HepG2 (cell line): Measurements from ENCODE around the gene GALNT5. TPM values are rescaled to one million over a fixed set of nuclear protein-coding genes. Genes with fewer than 3 reads are reported as not detected.

Source experiments
- ATAC-seq: fragments of 200-7000 bp; cut with Tn5 transposase; 3 replicates; pipeline ENCODE4 v1.9.1; 2020; ENCODE audit warnings: mild to moderate bottlenecking, moderate library complexity
- BruUV-seq: library from RNA; stranded (reverse); fragments of 400-500 nt; replicated peaks from 2 replicates; lab custom pipeline; 2021; lab: Mats Ljungman, UMichigan
- CTCF ChIA-PET: fragments of 300-600 bp; formaldehyde crosslinking; extraction: SDS; loops from one replicate; lab custom pipeline; 2021; ENCODE audit warnings: low total read pairs, inconsistent platforms, low intra/inter-chr PET ratio; lab: Yijun Ruan, JAX
- POLR2A ChIA-PET: fragments of 350-600 bp; sonication (Branson Sonifier 250); formaldehyde crosslinking; loops from one replicate; lab custom pipeline; 2020; ENCODE audit warnings: antibody characterized with exemption, inconsistent platforms; lab: Yijun Ruan, JAX
- DNase-seq: peaks from one replicate; pipeline ENCODE4 v3.0.0-alpha.2; 2015; ENCODE audit warnings: low spot score
- FAIRE-seq: peaks from 3 replicates; lab custom pipeline; 2011; peaks lifted over from hg19 to GRCh38; lab: Jason Lieb, UNC
- H2AFZ ChIP-seq: one replicate; pipeline ENCODE4 v1.6.1; 2011; ENCODE audit warnings: low read length, inconsistent platforms
- H3K27ac ChIP-seq: fragments of 300-600 bp; 3 replicates; pipeline ENCODE4 v1.8.0; 2011; ENCODE audit warnings: mixed run types, mild to moderate bottlenecking, mixed read lengths, low read length, inconsistent platforms; ENCODE audit not compliant: insufficient read depth; ENCODE audit errors: extremely low read length
- H3K27me3 ChIP-seq, 2 experiments: fragments of 200-600 bp in 1 of 2; 2 replicates in 1 of 2; 3 replicates in 1 of 2; pipeline versions ENCODE4 v1.6.0 to v1.8.0; 2011; ENCODE audit warnings: low read length in 2 of 2, mild to moderate bottlenecking in 2 of 2, moderate library complexity in 2 of 2, inconsistent platforms in 1 of 2; ENCODE audit not compliant: insufficient read depth in 2 of 2, control insufficient read depth in 1 of 2
- H3K36me3 ChIP-seq, 2 experiments: fragments of 200-600 bp in 1 of 2; replicated peaks in 1 of 2; 2 replicates in 1 of 2; 3 replicates in 1 of 2; pipeline versions ENCODE4 v1.5.1 to v1.8.0; 2011; ENCODE audit warnings: low read length in 2 of 2, inconsistent platforms in 1 of 2; ENCODE audit not compliant: insufficient read depth in 2 of 2, control insufficient read depth in 1 of 2
- H3K4me1 ChIP-seq: 2 replicates; pipeline ENCODE4 v1.5.1; 2012; ENCODE audit warnings: low read length, inconsistent platforms; ENCODE audit not compliant: insufficient read depth
- H3K4me2 ChIP-seq: 2 replicates; pipeline ENCODE4 v1.6.0; 2011; ENCODE audit warnings: low read depth, low read length, inconsistent platforms
- H3K4me3 ChIP-seq, 3 experiments: fragments of 200-600 bp in 1 of 3; sonication (generic), shearing (Covaris generic) in 1 of 3; replicated peaks in 1 of 3; 2 replicates each; pipeline ENCODE4 v1.5.1; 2011 to 2016; ENCODE audit warnings: low read length in 3 of 3, inconsistent platforms in 2 of 3, low read depth in 2 of 3, mild to moderate bottlenecking in 2 of 3, control low read depth in 1 of 3, mixed read lengths in 1 of 3; ENCODE audit not compliant: insufficient read depth in 1 of 3
- H3K79me2 ChIP-seq: one replicate; pipeline ENCODE4 v1.6.1; 2011; ENCODE audit warnings: low read length, inconsistent platforms; ENCODE audit not compliant: insufficient read depth
- H3K9ac ChIP-seq: 2 replicates; pipeline ENCODE4 v1.6.0; 2011; ENCODE audit warnings: mild to moderate bottlenecking, low read depth, low read length, inconsistent platforms; ENCODE audit not compliant: insufficient read depth
- H3K9me3 ChIP-seq: 2 replicates; pipeline ENCODE4 v1.5.1; 2012; ENCODE audit warnings: mild to moderate bottlenecking, low read length
- H4K20me1 ChIP-seq: 2 replicates; pipeline ENCODE4 v1.6.0; 2011; ENCODE audit warnings: inconsistent platforms, mild to moderate bottlenecking, low read length, moderate library complexity; ENCODE audit not compliant: insufficient read depth
- CBX1 ChIP-seq: IDR thresholded peaks from one replicate; pipeline ENCODE4 v1.6.1; 2016; ENCODE audit warnings: antibody characterized with exemption, low read depth
- CCDC6 ChIP-seq: sonication (generic); formaldehyde crosslinking; IDR thresholded peaks from 2 replicates; pipeline ENCODE4 v1.8.1; 2022; ENCODE audit warnings: mild to moderate bottlenecking, missing genetic modification reagents, moderate library complexity
- FOXA1 ChIP-seq, 2 experiments: fragments of 450-650 bp in 1 of 2; sonication (generic) in 1 of 2; formaldehyde crosslinking in 1 of 2; IDR thresholded peaks; 2 replicates each; pipeline versions ENCODE4 v1.4.0 to v1.6.1; 2016 to 2020; ENCODE audit warnings: missing genetic modification reagents in 1 of 2
- FOXO1 ChIP-seq: sonication (generic); formaldehyde crosslinking; IDR thresholded peaks from 2 replicates; pipeline ENCODE4 v1.4.0; 2020; ENCODE audit warnings: missing genetic modification reagents
- GABPB1 ChIP-seq: IDR thresholded peaks from 2 replicates; pipeline ENCODE4 v1.6.1; 2016; ENCODE audit warnings: mild to moderate bottlenecking, missing genetic modification reagents, moderate library complexity, missing compliant biosample characterization
- GPN1 ChIP-seq: sonication (generic); formaldehyde crosslinking; IDR thresholded peaks from 2 replicates; pipeline ENCODE4 v1.5.1; 2020; ENCODE audit warnings: missing genetic modification reagents, borderline replicate concordance
- MBNL3 ChIP-seq: fragments of 250-450 bp; sonication (Bioruptor Pico); conservative IDR thresholded peaks from 2 replicates; pipeline ENCODE4 v1.8.0; 2022; ENCODE audit warnings: mild to moderate bottlenecking, inconsistent platforms
- NR3C1 ChIP-seq: sonication (generic); formaldehyde crosslinking; IDR thresholded peaks from 2 replicates; pipeline ENCODE4 v1.4.0; 2020; ENCODE audit warnings: missing genetic modification reagents
- SALL2 ChIP-seq: sonication (generic); formaldehyde crosslinking; IDR thresholded peaks from 2 replicates; pipeline ENCODE4 v1.8.1; 2023; ENCODE audit warnings: mild to moderate bottlenecking, missing genetic modification reagents, inconsistent platforms
- ZMAT3 ChIP-seq: sonication (generic); formaldehyde crosslinking; conservative IDR thresholded peaks from 2 replicates; pipeline ENCODE4 v1.7.0; 2021; ENCODE audit warnings: missing genetic modification reagents
- ZSCAN9 ChIP-seq: IDR thresholded peaks from 2 replicates; pipeline ENCODE4 v1.6.1; 2016; ENCODE audit warnings: borderline replicate concordance
- ZZZ3 ChIP-seq: sonication (generic); formaldehyde crosslinking; IDR thresholded peaks from 2 replicates; pipeline ENCODE4 v1.4.0; 2020; ENCODE audit warnings: missing genetic modification reagents, mild to moderate bottlenecking, borderline replicate concordance
- in situ Hi-C: cut with HindIII; loops from 2 replicates; pipeline ENCODE4 v1.10.0; 2017; ENCODE audit warnings: low pct_unique_long_range_greater_than_20kb; ENCODE audit not compliant: extremely low pct_ligation_motif_present
- intact Hi-C: fragments of 100-400 bp; cut with micrococcal nuclease; formaldehyde crosslinking; loops from one replicate; pipeline ENCODE4 v1.10.0; 2022; ENCODE audit not compliant: unreplicated experiment
- polyA plus RNA-seq, 8 experiments: library from polyadenylated mRNA; depleted of rRNA in 3 of 8; stranded (reverse) in 7 of 8; unstranded in 1 of 8; fragments of >200 nt; fragmentation: Illumina TruSeq in 4 of 8; extraction: Trizol in 4 of 8; gene quantifications; 2 replicates each; pipeline versions ENCODE4 v1.2.1 to v1.2.3, GENCODE V29; 2011 to 2016; ENCODE audit warnings: low read depth in 4 of 8, missing spikeins in 1 of 8, mixed read lengths in 1 of 8; ENCODE audit not compliant: insufficient read depth in 1 of 8
- total RNA-seq, 5 experiments: library from RNA; depleted of rRNA; stranded (reverse); fragments of >200 nt; fragmentation: Illumina TruSeq; extraction: Trizol; gene quantifications; 2 replicates each; pipeline ENCODE4 v1.2.3, GENCODE V29; 2016; ENCODE audit warnings: low read depth in 1 of 5
- TF ChIP-seq, protein P1 (sequence below): sonication (generic); formaldehyde crosslinking; IDR thresholded peaks from 2 replicates; pipeline ENCODE4 v1.5.1; 2020; ENCODE audit warnings: missing genetic modification reagents, mild to moderate bottlenecking, borderline replicate concordance

The GALNT5 gene
- total and polyA plus RNA-seq, 2 of the 13 experiments (the other 11 are each of a cell fraction or from before 2014, with no cell fraction given), result not detected

GRCh38 chr2:157359628-157360027 is 102.1 kb downstream of the GALNT5 start (continued):
- TF ChIP-seq ZMAT3 (CRISPR knock-in tag) (no peak), ZSCAN9 (CRISPR knock-in tag) (no peak), ZZZ3 (CRISPR knock-in tag) (no peak), FOXA1 (IDR thresholded peaks at IDR 0.05) (no peak), FOXA1 (CRISPR knock-in tag; IDR thresholded peaks at IDR 0.05) (no peak), GPN1 (no peak)
- TF ChIP-seq, protein P1, sequence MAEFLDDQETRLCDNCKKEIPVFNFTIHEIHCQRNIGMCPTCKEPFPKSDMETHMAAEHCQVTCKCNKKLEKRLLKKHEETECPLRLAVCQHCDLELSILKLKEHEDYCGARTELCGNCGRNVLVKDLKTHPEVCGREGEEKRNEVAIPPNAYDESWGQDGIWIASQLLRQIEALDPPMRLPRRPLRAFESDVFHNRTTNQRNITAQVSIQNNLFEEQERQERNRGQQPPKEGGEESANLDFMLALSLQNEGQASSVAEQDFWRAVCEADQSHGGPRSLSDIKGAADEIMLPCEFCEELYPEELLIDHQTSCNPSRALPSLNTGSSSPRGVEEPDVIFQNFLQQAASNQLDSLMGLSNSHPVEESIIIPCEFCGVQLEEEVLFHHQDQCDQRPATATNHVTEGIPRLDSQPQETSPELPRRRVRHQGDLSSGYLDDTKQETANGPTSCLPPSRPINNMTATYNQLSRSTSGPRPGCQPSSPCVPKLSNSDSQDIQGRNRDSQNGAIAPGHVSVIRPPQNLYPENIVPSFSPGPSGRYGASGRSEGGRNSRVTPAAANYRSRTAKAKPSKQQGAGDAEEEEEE (CRISPR knock-in tag), result no peak

DNA sequence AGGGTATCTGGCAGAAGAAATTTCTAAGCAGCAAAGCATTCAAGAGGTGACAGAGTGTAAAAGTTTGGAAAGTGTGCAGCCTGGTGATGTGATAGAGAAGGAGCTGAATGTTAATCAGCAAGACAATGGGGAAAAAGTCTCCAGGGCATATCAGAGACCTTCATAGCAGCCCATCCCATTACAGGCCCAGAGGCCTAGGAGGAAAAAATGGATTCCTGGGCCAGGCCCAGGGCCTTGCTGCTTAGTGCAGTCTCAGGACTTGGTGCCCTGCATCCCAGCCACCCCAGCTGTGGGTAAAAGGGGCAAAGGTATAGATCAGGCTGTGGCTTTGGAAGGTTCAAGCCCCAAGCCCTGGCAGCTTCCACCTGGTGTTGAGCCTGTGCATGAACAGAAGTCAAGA is 104.0 kb downstream of the GALNT5 start:
- Histone ChIP-seq H2AFZ (no peak overlapping the region), H3K79me2 (no peaks in the 10 kb centered on the region), H3K27me3 (no peaks in the 10 kb centered on the region), H3K4me1 (0 out of 2 replicates have a peak, but pooled peaks cover 11% of the 10 kb centered on the region), H4K20me1 (no peaks in the 10 kb centered on the region), H3K9ac (no peak overlapping the region), H3K4me2 (no peak overlapping the region), H3K27ac (no peak overlapping the region), H3K9me3 (peaks cover 28% of the 10 kb centered on the region), H3K36me3 (no peaks in the 10 kb centered on the region), H3K4me3 (no peak overlapping the region)
- in situ Hi-C loops (no loop called here), intact Hi-C loops (no loop called here)
- DNase-seq (no peak), ATAC-seq (no peak), FAIRE-seq (no peak)
- no TSS peak for BruUV-seq
- CTCF ChIA-PET, result no interaction called here
- no peak for TF ChIP-seq CCDC6 (CRISPR knock-in tag)
- TF ChIP-seq CBX1, result no peak
- no peak for TF ChIP-seq GABPB1 (CRISPR knock-in tag)
- no peak for TF ChIP-seq MBNL3 (CRISPR knock-in tag)
- TF ChIP-seq NR3C1 (CRISPR knock-in tag), result no peak
- TF ChIP-seq FOXO1 (CRISPR knock-in tag), result no peak
- no peak for TF ChIP-seq SALL2 (CRISPR knock-in tag)
- POLR2A ChIA-PET, result no interaction called here
